Activated CD8-positive, alpha-beta T cell treated with anti-CD3 and anti-CD28 coated beads for 36 hours (primary cell): ENCODE data around the gene LRRC3. TPM values are rescaled to one million over a fixed set of nuclear protein-coding genes. Genes with fewer than 3 reads are reported as not detected.

Experiments used
- ATAC-seq: fragments of 200-7000 bp; cut with Tn5 transposase; one replicate; pipeline ENCODE4 v1.10.0; 2021; ENCODE audit warnings: mild to moderate bottlenecking, moderate library complexity
- CTCF ChIA-PET: fragments of 350-600 bp; sonication (Branson Sonifier 250); formaldehyde crosslinking; loops from one replicate; lab custom pipeline; 2021; ENCODE audit warnings: antibody characterized with exemption; lab: Charles Lee
- POLR2A ChIA-PET: fragments of 350-600 bp; sonication (Branson Sonifier 250); formaldehyde crosslinking; loops from one replicate; lab custom pipeline; 2021; ENCODE audit warnings: antibody characterized with exemption; lab: Charles Lee
- DNase-seq: peaks from one replicate; pipeline ENCODE4 v3.0.0-alpha.2; 2020
- H3K27ac Mint-ChIP-seq: one replicate; pipeline ENCODE4 v1.8.0; 2021; ENCODE audit warnings: mild to moderate bottlenecking, mixed read lengths
- H3K27me3 Mint-ChIP-seq: one replicate; pipeline ENCODE4 v1.8.0; 2021; ENCODE audit warnings: mixed read lengths
- H3K36me3 Mint-ChIP-seq: one replicate; pipeline ENCODE4 v1.8.0; 2021; ENCODE audit warnings: low read depth, mixed read lengths
- H3K4me1 Mint-ChIP-seq: one replicate; pipeline ENCODE4 v1.8.0; 2021; ENCODE audit warnings: low read depth, mixed read lengths
- H3K4me3 Mint-ChIP-seq: one replicate; pipeline ENCODE4 v1.8.0; 2021; ENCODE audit warnings: mild to moderate bottlenecking, moderate library complexity, mixed read lengths
- H3K9me3 Mint-ChIP-seq: one replicate; pipeline ENCODE4 v1.8.0; 2021; ENCODE audit warnings: mixed read lengths
- intact Hi-C: fragments of 100-400 bp; cut with micrococcal nuclease; formaldehyde crosslinking; loops from one replicate; pipeline ENCODE4 v1.10.0; 2022
- total RNA-seq, 2 experiments: library from RNA; stranded (reverse); gene quantifications; one replicate each; pipeline ENCODE4 v1.2.3, GENCODE V29; 2021
- TF ChIP-seq, protein P1 (sequence below): fragments of 200-600 bp; IDR thresholded peaks from one replicate; pipeline ENCODE4 v1.8.0; 2022; ENCODE audit warnings: antibody characterized with exemption, mild to moderate bottlenecking

LRRC3 gene
- total RNA-seq, 2 experiments from 2014 or later: 1.8 to 1.9 TPM

DNA sequence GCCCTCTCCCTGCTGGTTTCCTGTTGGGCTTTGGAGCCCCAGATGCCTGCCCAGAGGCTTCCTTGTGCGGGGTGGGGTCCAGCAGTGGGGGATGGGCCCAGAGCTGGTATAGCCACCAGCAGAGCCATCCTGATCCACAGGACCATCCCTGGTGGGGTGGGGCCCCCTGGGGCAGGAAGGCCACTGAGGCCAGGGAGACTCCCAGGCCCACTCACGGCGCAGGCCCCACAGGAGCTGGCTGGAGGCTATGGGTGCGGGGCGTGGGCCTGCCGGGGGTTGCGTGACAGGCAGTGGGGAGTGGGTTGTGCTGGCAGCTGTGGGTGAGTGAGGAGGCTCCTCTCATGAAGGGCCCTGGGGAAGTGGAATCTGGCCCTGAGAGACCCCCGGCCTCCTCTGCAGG lies 5.7 kb downstream of the LRRC3 start:
- intact Hi-C loops: no loop called here
- H3K4me1 Mint-ChIP-seq: no peaks in the 10 kb centered on the region
- no peaks in the 10 kb centered on the region for H3K36me3 Mint-ChIP-seq
- ATAC-seq: no peak
- H3K27ac Mint-ChIP-seq: no peak overlapping the region
- POLR2A ChIA-PET: no interaction called here
- H3K4me3 Mint-ChIP-seq: no peak overlapping the region
- TF ChIP-seq, protein P1, sequence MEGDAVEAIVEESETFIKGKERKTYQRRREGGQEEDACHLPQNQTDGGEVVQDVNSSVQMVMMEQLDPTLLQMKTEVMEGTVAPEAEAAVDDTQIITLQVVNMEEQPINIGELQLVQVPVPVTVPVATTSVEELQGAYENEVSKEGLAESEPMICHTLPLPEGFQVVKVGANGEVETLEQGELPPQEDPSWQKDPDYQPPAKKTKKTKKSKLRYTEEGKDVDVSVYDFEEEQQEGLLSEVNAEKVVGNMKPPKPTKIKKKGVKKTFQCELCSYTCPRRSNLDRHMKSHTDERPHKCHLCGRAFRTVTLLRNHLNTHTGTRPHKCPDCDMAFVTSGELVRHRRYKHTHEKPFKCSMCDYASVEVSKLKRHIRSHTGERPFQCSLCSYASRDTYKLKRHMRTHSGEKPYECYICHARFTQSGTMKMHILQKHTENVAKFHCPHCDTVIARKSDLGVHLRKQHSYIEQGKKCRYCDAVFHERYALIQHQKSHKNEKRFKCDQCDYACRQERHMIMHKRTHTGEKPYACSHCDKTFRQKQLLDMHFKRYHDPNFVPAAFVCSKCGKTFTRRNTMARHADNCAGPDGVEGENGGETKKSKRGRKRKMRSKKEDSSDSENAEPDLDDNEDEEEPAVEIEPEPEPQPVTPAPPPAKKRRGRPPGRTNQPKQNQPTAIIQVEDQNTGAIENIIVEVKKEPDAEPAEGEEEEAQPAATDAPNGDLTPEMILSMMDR: no peak
- no peaks in the 10 kb centered on the region for H3K27me3 Mint-ChIP-seq
- no peak for DNase-seq
- H3K9me3 Mint-ChIP-seq: no peaks in the 10 kb centered on the region
- CTCF ChIA-PET: interaction anchor here (1.3 kb wide), 1 partner anchor 27 kb away, joined by 3 read pairs; no protein-coding TSS in a partner anchor

DNA sequence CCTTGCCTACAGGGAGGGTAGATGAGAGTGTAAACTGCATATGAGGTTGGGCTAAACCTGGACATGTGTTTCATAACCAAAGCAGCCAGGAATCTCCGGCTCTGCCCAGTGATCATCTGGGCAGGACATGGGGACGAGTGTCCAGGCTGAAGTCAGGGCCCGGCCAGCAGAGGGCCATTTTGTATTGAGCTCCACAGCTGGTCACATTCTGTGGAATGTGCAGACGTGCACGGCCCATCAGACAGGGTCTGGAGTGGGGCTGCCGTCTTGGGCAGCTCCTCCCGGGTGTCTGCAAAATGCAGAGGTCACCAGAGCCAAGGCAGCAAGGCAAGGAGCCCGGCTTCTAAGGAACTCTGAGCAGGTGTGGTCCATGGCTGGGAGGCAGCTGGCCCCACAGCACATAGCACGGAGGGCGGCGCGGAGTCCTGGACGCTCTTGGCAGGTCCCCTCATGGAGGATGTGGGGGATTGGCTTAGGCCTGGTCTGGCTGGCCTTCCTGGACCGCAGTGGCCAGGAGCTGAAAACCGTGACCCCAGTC lies 6.2 kb downstream of the LRRC3 start:
- H3K9me3 Mint-ChIP-seq: no peaks in the 10 kb centered on the region
- no peak for DNase-seq
- H3K27ac Mint-ChIP-seq: no peak overlapping the region
- intact Hi-C loops: no loop called here
- H3K4me1 Mint-ChIP-seq: no peaks in the 10 kb centered on the region
- H3K27me3 Mint-ChIP-seq: no peaks in the 10 kb centered on the region
- no peak for ATAC-seq
- POLR2A ChIA-PET: no interaction called here
- H3K4me3 Mint-ChIP-seq: no peak overlapping the region
- CTCF ChIA-PET: interaction anchor here (1.3 kb wide), 1 partner anchor 26 kb away, joined by 3 read pairs; no protein-coding TSS in a partner anchor
- TF ChIP-seq, protein P1: no peak
- no peaks in the 10 kb centered on the region for H3K36me3 Mint-ChIP-seq

DNA sequence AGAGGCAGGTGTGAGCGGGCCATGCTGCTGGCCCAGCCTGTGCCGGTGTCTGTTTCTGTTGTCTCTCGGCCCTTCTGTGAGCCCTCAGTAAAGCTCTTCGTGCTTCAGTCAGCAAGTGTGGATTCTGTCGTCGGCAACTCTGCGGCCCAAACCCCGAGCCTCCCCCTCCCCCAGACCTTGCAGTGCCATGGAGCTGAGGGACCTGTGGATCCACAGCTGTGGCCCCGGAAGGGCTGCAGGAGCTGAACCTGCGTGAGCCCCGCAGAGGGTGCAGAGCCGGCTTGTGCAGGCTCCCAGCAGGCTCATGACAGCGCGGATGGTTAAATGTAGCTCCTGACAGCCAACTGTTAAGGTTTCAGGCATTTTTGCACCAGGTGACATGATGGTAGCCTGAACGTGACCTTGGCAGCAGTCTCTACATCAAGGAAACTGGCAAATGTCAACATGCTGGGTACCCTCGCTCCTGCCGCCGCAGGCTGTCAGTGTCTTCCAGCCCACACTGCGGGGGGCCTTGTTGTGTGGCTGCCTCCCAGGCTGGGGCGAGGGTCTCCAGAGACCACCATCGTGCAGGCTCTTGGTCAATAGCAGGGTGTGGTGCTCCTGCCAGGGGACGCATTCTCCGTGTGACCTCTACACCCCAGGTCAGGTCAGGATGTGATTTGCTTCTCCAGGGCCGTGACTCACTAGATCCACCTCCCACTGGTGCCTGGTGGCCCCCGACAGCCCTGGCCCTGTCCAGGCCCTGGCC lies 7.0 kb downstream of the LRRC3 start:
- no peaks in the 10 kb centered on the region for H3K27me3 Mint-ChIP-seq
- no peaks in the 10 kb centered on the region for H3K36me3 Mint-ChIP-seq
- no peak overlapping the region for H3K27ac Mint-ChIP-seq
- intact Hi-C loops: no loop called here
- no peaks in the 10 kb centered on the region for H3K9me3 Mint-ChIP-seq
- no peaks in the 10 kb centered on the region for H3K4me1 Mint-ChIP-seq
- ChIA-PET POLR2A (interaction anchor here (1.3 kb wide), 1 partner anchor 48 kb away, joined by 3 read pairs; no protein-coding TSS in a partner anchor), CTCF (interaction anchor here (1.3 kb wide), 1 partner anchor 25 kb away, joined by 3 read pairs; no protein-coding TSS in a partner anchor)
- no peak for DNase-seq
- no peak for ATAC-seq
- TF ChIP-seq, protein P1: no peak
- no peak overlapping the region for H3K4me3 Mint-ChIP-seq

DNA sequence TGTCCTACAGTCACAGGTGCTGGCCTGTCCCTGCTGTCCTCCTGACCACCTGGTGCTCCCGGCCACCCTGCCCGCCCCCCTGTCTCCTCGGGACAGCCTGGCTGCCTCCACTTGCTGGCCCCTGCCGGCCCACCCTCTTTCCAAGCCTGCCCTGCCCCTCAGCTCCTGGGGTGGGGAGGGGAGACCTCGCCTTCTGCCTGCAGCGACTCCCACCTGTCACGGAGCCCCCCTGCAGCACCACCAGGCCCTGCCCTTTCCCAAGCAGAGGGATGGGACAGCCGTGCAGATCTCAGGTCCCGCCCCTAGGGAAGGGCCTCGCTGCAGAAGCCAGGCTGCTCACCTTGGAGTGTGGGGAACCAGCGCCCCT lies 7.5 kb downstream of the LRRC3 start:
- Mint-ChIP-seq H3K27me3 (no peaks in the 10 kb centered on the region), H3K36me3 (no peaks in the 10 kb centered on the region), H3K27ac (no peak overlapping the region), H3K9me3 (no peaks in the 10 kb centered on the region), H3K4me1 (no peaks in the 10 kb centered on the region), H3K4me3 (no peak overlapping the region)
- ChIA-PET CTCF (no interaction called here), POLR2A (interaction anchor here (1.3 kb wide), 1 partner anchor 47 kb away, joined by 3 read pairs; no protein-coding TSS in a partner anchor)
- TF ChIP-seq, protein P1: no peak
- intact Hi-C loops: no loop called here
- ATAC-seq (no peak), DNase-seq (no peak)

DNA sequence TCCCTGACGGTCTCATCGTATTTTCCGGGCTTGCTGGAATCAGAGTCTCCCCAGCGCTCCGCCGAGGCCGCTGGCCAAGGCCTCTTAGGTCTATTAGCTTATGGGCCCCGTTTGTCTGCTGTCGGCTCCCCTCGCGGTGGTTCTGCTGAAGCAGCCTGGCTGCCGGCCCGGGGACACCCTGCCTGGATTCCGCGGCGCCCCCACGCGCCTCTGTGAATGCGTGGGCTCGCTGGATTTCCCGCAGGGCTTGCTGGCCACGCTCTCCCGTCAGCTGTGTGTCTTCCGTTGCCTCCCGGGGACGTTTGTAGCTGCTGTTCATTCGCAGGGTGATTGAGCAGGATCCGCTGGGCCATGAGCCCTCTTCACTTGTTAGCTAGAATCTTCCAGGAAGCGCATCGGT lies 8.4 kb downstream of the LRRC3 start:
- no peak for DNase-seq
- no peak overlapping the region for H3K4me3 Mint-ChIP-seq
- no peaks in the 10 kb centered on the region for H3K9me3 Mint-ChIP-seq
- no peaks in the 10 kb centered on the region for H3K27me3 Mint-ChIP-seq
- ChIA-PET CTCF (no interaction called here), POLR2A (interaction anchor here (1.3 kb wide), 1 partner anchor 46 kb away, joined by 3 read pairs; no protein-coding TSS in a partner anchor)
- no peak overlapping the region for H3K27ac Mint-ChIP-seq
- TF ChIP-seq, protein P1: no peak
- H3K36me3 Mint-ChIP-seq: no peaks in the 10 kb centered on the region
- intact Hi-C loops: no loop called here
- no peaks in the 10 kb centered on the region for H3K4me1 Mint-ChIP-seq
- ATAC-seq: no peak
